GM12875 (cell line): Measurements from ENCODE around the gene RGL1.
A peak's percentile ranks its signal among the peaks of the same experiment; 100 is the strongest.

Experiments
- H3K4me3 ChIP-seq: one replicate; pipeline ENCODE4 v1.5.1; 2011; ENCODE audit warnings: low read depth, low read length, control low read depth
- CTCF ChIP-seq: IDR thresholded peaks from 2 replicates; pipeline ENCODE4 v1.5.1; 2011; ENCODE audit warnings: low read depth, mild to moderate bottlenecking, control low read depth, inconsistent platforms, low read length, moderate library complexity, borderline replicate concordance; ENCODE audit not compliant: insufficient read depth

The RGL1 gene

GRCh38 chr1:183801649-183802048 lies 3.3 kb upstream of the RGL1 start:
- TF ChIP-seq CTCF, result no peak

GRCh38 chr1:183804387-183804786 lies 533 bp upstream of the RGL1 start:
- H3K4me3 ChIP-seq, result no peak overlapping the region
- no peak for TF ChIP-seq CTCF

More at GRCh38 chr1:183801649-183802048, 3.3 kb upstream of the RGL1 start:
- H3K4me3 ChIP-seq, result no peak overlapping the region

- TF ChIP-seq CTCF, result no peak
- peak overlapping the region; percentile 31 for H3K4me3 ChIP-seq
Measured at GRCh38 chr1:183806125-183806524, 1.2 kb downstream of the RGL1 start.

GRCh38 chr1:183806675-183807074 lies 1.8 kb downstream of the RGL1 start:
- H3K4me3 ChIP-seq, result peak overlapping the region; percentile 31
- TF ChIP-seq CTCF, result no peak

GRCh38 chr1:183807549-183808168 lies 2.7 kb downstream of the RGL1 start:
- peak overlapping the region; percentile 21 for H3K4me3 ChIP-seq
- no peak for TF ChIP-seq CTCF

- H3K4me3 ChIP-seq, result peak overlapping the region; percentile 21
- no peak for TF ChIP-seq CTCF
Measured at GRCh38 chr1:183808296-183809027, 3.5 kb downstream of the RGL1 start.

- H3K4me3 ChIP-seq, result no peak overlapping the region
- TF ChIP-seq CTCF, result no peak
Measured at GRCh38 chr1:183810121-183810520, 5.2 kb downstream of the RGL1 start.
